T-helper 2 cell treated with Interferon-gamma antibody and Interleukin-4, amounts not matched to agents 100 ng/mL and 5 ng/mL, for 36 hours (primary cell): ENCODE results near the gene UBE2V1. TPM values are rescaled to one million over a fixed set of nuclear protein-coding genes. Genes with fewer than 3 reads are reported as not detected.
"Not testable (repeated sequence)": the region's sequence is repeated elsewhere in the genome, so short reads cannot be mapped to it uniquely, and the experiment has no call there.

Experiments
- intact Hi-C: fragments of 100-400 bp; cut with micrococcal nuclease; formaldehyde crosslinking; loops from one replicate; pipeline ENCODE4 v1.15.1; 2023
- total RNA-seq: library from RNA; stranded (reverse); gene quantifications from 2 replicates; pipeline ENCODE4 v1.2.3, GENCODE V29; 2022

UBE2V1 gene
- total RNA-seq, 1 donor from 2014 or later, result 137 TPM

DNA sequence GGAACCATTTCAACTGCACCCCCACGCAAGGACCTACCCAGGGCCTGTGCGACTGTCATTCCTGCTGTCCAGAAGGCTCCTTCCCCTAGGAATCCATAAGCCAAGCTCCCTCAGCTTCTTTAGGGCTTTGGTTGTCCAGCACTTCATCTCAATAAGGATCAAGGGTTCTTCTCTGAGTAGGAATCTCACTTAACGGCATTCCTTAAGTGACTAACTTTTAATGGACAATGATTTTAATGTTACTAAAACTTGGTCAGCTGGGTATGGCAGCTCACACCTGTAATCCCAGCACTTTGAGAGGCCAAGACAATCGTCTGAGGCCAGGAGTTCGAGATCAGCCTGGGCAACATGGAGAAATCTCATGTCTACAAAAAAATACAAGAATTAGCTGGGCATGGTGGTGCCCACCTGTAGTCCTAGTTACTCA lies 13.4 kb downstream of the UBE2V1 start:
- intact Hi-C loops, result no loop called here

DNA sequence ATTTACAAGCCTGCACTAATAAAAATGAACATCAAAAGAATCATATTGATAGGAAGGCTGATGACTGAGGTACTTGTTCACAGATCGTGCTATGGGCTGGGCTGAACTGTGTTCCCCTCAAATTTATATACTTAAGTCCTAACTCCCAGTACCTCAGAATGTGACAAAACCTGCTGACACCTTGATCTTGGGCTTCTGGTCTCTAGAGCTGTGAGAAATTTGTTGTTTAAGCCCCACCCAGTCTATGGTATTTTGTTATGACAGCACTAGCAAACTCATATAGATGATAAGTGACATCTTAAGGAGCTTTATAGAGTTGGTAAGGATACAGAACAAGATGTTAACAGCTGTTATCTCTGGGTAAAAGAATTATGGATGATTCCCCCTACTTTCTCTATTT lies 13.8 kb downstream of the UBE2V1 start:
- intact Hi-C loops, result no loop called here

DNA sequence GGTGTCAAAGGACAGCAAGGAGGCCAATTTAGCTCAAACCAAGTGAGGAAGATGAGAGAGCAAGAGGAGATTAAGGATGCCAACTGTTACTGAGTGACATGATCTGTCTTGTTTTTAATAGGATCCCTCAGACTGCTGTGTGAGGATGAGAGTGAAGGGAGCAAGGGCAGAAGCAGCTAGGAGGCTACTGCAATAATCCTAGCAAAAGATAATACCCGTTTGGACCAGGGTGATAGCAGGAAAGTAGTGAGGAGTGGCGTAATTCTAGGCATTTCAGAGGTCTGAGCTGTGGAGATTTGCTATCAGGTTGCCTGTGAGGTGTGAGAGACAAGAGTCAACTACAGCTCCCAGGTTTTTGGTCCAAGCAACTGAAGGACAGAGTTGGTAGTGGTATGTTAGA lies 14.7 kb downstream of the UBE2V1 start:
- intact Hi-C loops, result no loop called here

DNA sequence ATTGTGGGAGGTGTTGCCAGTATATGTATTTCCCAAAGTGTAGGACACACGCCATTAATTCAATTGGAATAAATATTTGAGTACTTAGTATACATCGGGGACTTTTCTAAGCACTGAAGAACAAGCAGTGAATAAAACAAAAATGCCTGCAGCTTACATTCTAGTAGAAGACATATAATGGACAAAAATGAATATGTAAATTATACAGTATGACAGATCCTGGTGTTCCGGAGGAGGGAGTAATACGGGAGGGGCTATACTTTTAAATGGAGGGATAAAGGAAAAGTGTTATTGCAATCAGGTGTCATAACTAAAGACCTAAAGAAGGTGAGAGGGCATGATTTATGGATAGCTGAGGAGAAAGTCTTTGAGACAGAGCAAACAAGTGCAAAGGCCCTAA lies 15.1 kb downstream of the UBE2V1 start:
- intact Hi-C loops, result no loop called here

DNA sequence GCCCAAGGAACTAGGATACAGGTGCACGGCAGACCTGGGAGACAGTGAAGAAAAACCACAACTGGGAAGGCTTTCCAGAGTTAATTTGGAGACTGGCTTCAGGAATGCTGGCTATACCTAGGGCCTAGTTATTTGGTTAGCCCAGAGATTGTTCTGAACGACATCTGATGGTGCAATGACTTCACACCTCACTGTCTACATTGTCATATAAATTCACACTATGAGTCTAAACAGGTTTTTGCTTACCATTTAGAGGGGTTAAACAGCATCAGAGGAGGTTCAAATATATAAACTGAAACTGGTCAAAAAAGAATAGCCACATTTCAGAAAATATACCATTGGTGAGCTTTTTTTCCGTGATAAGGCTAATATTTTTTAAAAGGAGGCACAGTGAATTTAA lies 16.7 kb downstream of the UBE2V1 start:
- intact Hi-C loops, result no loop called here

DNA sequence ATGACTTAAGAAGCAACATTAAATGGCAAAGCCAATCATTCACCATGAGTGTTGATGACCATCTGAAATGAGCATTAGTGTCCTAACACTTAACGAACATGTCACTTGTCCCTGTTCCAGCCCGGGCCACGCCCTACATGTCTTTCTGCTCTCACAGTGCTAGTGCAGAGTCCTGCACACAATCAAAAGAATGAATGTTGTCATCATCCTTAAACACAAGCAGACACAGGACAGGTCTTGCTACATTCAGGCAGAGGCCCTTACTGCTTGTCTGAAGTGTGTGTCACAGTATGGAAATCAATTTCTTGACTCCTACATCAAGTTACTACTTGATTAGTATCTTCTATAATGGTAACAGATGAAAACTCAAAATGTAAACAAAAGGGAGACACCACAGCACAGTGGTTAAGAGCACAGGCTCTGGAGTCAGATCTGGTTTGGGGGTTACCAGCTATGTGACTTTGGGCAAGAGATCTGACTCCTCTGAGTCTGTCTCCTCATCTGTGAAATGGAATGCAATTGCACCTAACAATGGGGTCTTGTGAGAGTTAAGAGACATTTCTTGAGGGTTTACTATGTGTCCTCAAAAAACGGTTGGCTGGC lies 17.4 kb downstream of the UBE2V1 start:
- intact Hi-C loops, result no loop called here

DNA sequence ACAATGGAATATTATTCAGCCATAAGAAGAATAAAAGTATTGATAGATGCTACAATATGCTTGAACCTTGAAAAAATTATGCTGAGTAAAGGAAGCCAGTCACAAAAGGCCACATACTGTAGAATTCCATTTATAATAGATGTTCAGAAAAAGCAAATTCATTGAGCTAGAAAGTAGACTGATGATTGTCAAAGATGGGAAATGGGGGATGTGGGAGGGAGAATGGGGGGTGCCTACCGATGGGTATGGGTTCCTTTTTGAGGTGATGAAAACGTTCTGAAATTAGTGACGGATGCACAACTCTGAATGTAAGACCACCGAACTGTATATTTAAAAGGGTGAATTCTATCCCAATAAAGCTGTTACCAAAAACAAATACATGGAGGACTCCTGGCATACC lies 18.4 kb downstream of the UBE2V1 start:
- intact Hi-C loops, result no loop called here

DNA sequence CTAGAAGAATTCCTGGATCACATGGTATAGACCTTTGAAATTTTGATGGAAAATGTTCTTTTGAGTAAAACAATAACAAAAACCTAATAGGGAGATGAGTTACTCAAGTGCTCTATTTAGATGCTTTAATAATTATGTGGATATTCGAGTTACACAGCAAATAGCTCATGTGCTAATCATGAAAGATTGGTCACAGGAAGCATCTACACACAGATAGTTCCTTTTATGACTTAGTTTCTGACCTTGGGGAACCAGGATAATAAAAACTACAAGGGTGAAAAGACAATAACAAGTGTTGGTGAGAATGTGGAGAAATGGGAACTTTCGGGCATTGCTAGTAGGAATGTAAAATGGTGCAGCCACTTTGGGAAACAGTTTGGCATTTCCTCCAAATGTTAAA lies 19.7 kb downstream of the UBE2V1 start:
- intact Hi-C loops, result no loop called here

DNA sequence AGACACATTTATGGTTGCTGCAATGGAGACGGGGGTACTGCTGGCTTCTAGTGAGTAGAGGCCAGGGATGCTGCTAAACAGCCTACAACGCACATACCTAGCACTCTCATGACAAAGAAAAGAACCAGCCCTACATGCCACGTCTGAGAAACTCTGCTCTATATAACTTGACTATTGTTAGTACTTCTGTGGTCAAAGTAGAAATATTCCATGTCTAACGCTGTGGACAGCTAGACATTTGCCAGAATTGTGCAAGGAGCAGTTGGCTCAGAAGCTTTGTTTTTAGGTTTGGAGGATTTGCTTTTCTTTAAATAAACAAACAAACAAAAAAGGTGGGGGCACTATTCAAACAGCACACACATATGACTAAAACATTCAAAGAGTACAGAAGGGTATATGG lies 20.5 kb downstream of the UBE2V1 start:
- intact Hi-C loops, result no loop called here

DNA sequence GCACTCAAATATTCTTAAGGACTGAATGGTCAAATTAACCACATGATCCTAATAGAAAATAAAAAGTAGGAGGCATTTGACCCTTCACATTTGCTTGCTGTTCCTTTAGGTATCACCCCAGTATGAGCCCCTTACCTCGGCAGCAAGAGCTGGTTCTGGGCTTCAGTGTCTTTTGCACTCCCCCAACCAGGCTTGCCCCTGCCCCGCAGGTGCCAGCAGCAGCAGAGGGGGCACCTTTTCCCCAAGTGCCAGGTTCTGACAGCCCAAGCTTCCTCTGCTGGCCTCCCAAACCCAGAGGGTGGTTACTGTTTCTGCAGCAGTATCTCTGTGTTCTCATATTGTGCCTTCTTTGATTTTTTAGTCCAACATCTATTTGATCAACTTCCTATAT lies 23.2 kb downstream of the UBE2V1 start:
- intact Hi-C loops, result no loop called here

DNA sequence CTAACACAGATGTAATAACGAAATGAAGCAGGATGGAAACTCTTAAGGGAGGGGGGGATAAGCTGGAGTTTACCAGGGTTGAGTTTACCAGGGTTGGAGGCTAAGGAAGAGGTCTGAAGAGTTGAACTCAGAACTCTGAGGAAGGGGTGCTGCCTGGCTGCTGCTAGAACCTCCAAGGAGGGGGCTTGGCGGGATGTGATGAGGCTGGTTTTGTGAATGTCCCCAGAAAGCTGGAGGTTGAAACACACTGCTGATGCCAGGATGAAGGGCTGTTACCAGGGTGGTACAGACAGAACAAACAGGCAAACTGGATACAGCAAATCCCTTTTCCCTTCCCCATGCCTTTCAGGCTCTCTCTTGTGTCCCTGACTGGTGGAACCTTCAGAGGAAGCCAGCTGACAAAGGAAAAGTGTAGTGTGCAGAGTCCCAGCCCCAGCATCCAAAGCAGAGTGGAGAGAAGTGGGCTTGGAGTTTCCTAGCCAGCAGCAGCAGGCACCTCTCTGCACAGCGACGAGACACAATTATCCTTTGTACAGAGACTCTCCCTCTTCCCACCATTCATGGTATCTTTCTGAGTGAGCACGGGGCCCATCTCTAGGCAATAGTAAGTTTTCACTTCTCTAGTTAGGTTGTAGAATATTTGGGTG lies 23.7 kb downstream of the UBE2V1 start:
- intact Hi-C loops, result no loop called here

DNA sequence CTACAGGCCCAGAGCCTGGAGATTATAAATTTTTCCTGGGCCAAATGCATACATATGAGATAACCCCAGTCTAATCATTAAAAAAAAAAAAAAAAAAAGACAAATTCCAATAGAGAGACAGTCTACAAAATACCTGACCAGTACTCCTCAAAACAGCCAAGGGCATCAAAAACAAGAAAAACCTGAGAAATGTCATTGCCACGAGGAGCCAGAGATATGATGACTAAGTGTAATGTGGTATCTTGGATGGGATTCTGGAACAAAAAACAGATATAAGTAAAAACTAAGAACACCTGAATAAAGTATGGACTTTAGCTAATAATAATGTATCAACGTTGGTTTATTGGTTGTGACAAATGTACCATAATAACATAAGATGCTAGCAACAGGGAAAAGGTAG lies 24.9 kb downstream of the UBE2V1 start:
- intact Hi-C loops, result no loop called here

DNA sequence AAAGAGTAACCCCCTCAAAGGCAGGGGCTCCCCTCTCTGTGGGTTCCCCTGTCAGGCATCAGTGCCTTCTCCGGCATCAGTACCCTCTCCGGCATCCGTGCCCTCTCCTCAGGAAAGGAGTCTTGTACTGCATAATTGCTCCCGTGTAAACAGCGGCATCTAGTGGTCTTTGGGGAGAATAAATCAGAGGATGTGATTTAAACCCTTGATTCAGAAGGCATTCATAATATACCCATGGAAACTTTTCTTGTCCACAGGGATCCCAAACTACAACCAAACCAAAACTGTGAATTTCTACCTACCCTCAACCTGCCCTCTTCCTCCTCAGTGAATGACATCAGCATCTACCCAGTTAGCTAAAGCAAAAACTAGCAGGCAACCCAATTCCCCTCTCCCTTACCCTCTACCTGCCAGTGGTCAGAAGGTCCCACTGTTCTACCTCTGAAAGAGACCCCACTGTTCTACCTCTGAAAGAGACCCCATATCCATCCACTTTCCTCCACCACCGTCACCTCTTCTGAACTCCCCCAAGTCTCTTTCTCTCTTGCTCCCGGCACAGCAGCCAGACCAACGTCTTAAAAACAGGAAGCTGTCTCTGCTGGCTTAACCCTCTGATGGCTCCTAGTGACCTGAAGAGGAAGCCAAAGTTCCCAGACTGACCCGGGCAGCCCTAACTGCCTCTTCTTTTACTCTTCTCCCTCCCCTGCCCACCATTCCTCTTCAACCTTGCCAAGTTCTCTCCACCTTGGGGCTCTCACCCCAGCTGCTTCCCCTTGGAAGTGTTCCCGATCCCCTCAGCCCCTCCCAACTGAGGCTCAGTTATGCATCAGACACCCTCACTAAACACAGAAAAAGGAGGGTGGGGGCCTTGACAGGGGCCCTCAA lies 27.2 kb downstream of the UBE2V1 start:
- intact Hi-C loops, result no loop called here

DNA sequence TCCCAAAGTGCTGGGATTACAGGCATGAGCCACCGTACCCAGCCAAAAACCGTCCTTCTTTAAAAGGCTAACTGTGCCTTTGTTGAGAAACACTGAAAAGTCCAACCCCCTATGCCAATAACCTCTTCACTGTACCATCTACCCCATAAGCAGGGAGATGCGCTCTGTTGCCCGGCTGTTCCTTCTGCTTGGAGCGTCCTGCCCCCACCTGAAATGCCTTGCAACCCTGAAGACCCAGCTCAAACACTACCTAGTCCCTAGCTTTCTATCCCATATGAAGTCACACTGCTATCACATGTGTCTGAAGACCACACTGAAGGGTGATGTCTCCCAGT lies 27.8 kb downstream of the UBE2V1 start:
- intact Hi-C loops, result no loop called here

DNA sequence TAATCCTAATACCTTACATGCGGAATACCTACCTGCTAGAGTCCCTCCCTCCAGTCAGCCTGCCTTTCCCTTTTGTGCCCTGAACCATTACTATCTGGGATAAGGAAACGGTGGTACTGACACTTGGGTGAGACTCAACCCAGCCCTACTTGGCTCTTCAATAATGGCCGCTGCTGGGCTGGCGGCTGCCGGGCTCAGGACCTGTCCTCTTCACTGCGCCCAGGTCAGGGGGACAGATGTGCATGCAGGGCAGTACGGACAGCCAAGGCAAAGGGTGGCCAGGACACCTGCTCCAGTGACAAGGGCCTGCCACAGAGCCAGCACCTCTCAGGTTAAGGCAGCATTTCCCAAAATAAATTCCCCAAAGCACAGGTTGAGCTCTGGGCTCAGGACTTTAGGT lies 29.9 kb downstream of the UBE2V1 start:
- intact Hi-C loops, result no loop called here

DNA sequence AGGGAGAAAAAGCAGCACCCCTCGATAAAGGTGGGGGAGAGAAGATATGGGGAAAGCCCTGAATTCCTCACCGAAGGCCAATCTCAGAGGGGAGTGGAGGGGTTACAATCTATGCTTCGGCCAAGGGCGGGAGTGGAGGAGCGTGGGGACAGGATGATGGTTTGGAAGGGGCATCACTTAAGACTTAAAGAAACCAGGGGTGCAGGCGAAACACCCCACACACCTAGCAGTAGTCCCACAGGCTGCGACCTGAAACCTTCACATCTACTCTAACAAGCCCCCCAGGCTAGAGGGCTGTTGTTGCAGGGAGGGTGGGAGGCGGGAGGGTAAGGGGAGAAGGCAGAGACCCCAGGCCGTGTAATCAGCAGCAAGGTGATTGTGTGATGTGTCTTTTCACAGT lies 30.9 kb downstream of the UBE2V1 start:
- intact Hi-C loops, result not testable (repeated sequence)

DNA sequence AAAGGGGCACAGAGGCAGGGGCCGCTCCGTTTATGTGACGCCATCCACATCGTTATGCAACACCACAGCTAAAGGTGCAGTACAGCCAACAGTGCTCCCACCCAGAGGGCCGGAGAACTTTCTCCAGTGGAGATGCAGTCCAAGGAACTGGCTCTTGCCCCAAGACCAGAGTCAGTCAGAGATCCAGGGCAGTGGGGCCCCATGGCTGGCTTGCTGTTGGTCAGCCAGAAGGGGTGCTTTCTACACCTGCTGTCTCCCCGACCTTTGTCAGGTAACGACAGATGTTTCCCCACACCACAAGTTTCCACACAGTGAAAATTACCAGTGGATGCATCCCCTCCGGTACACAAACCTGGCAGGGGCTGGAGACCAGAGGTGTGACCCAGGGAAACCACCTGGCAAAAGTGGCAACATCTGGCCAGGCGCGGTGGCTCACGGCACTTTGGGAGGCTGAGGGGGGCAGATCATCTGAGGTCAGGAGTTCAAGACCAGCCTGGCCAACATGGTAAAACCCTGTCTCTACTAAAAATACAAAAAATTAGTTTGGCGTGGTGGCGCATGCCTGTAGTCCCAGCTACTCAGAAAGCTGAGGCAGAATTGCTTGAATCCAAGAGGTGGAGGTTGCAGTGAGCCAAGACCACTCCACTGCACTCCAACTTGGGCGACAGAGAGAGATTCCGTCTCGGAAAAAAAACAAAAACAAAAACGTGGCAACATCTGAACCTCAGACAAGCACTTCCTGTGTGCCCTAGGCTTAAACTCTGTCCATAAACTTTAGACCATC lies 34.9 kb downstream of the UBE2V1 start:
- intact Hi-C loops, result no loop called here

DNA sequence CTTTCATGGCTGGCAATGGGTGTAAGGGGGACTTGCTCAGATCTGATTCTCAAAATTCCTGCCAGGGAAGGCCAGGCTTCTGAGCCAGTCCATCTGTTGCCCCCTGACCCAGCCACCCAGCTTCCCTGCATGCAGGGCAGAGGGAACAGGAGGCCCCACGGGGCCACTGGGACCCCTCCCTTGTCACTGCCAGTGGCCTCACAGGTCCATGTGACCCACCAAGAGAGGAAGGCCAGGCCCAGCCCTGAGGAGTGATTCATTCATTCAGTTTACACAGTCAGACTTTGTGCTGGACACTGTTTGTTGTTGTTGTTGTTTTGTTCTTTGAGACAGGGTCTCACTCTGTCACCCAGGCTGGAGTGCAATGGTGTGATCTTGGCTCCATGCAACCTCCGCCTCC lies 39.5 kb downstream of the UBE2V1 start:
- intact Hi-C loops, result no loop called here

DNA sequence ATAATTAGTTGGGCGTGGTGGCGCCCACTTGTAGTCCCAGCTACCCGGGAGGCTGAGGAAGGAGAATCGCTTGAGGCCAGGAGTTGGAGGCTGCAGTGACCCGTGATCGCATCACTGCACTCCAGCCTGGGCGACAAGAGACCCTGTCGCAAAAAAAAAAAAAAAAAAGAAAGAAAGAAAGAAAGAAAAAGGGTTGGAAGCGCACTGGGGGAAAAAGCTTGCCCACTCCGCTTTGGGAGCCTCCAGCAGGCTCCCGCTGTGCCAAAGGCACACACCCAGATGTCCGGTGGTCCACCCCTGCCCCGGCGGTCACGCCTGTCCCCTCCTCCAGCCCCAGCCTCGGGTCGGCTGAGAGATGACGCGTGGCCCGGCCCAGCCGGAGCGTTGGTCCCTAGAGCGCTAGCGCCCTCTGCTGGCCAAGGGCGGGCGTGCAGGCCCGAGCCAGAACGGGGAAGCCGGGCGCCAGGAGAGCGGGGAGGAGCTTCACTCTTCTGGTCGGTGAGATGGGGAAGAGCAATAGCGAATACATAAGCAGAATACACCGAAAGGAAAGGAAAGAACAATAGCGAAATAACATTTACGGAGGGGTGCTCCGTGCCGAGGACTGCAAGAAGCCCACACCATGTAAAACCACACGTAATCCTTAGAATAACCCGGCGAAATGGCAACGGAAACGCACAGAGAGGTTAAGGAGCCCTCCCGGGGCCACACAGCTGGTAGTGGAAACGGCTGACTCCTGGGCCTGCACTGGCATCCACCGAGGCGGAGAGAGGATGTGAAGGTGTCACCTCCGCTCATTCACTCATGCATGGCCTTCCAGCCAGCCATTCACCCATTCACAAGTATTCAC lies 41.7 kb downstream of the UBE2V1 start:
- intact Hi-C loops, result loop anchor here (1.0 to 2.0 kb wide), 2 partner anchors 89 to 92 kb away; partner anchors contain the start of gene SNAI1

DNA sequence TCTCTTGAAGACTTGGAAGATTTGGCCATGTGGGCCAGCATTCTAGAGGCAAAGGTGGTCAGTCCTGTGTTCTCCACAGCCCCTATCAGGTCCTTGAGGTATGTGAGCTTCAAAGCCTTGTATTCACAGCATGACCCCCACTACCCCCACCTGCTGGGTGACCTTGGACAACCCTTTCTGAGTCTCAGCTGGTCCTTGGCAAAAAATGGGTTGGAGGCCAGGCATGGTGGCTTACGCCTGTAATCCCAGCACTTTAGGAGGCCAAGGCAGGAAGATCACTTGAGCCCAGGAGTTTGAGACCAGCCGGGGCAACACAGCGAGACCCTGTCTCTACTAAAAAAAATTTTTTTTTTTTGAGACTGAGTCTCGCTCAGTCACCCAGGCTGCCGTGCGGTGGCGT lies 42.6 kb downstream of the UBE2V1 start:
- intact Hi-C loops, result loop anchor here (2.0 kb wide), 1 partner anchor 92 kb away; no protein-coding TSS in a partner anchor
